HepG2 (cell line): Measurements from ENCODE around the gene PLCD4. TPM values are rescaled to one million over a fixed set of nuclear protein-coding genes. Genes with fewer than 3 reads are reported as not detected.

ENCODE experiments used
- CAMTA2 ChIP-seq: sonication (generic); formaldehyde crosslinking; IDR thresholded peaks from 2 replicates; pipeline ENCODE4 v1.4.0; 2020; ENCODE audit warnings: mild to moderate bottlenecking, missing genetic modification reagents, borderline replicate concordance
- CBFB ChIP-seq: sonication (generic); formaldehyde crosslinking; IDR thresholded peaks from 2 replicates; pipeline ENCODE4 v1.4.0; 2020; ENCODE audit warnings: missing genetic modification reagents
- ETV5 ChIP-seq: IDR thresholded peaks from 2 replicates; pipeline ENCODE4 v1.6.1; 2018; ENCODE audit warnings: missing biosample characterization, missing genetic modification reagents, inconsistent platforms, borderline replicate concordance
- FIP1L1 ChIP-seq: fragments of 200-400 bp; formaldehyde crosslinking; IDR thresholded peaks from 2 replicates; pipeline ENCODE4 v1.6.1; 2018; ENCODE audit warnings: low read depth, mild to moderate bottlenecking, low read length, moderate library complexity, borderline replicate concordance; ENCODE audit not compliant: insufficient read depth
- HNRNPL ChIP-seq: fragments of 200-400 bp; formaldehyde crosslinking; IDR thresholded peaks from 2 replicates; pipeline ENCODE4 v1.6.1; 2017; ENCODE audit warnings: mild to moderate bottlenecking, low read depth, low read length
- MATR3 ChIP-seq: sonication (generic); formaldehyde crosslinking; IDR thresholded peaks from 2 replicates; pipeline ENCODE4 v1.4.0; 2020; ENCODE audit warnings: missing genetic modification reagents
- MED13 ChIP-seq: sonication (generic); formaldehyde crosslinking; IDR thresholded peaks from 2 replicates; pipeline ENCODE4 v1.5.0; 2020; ENCODE audit warnings: missing genetic modification reagents
- NPAS2 ChIP-seq: sonication (generic); formaldehyde crosslinking; IDR thresholded peaks from 2 replicates; pipeline ENCODE4 v1.8.0; 2022; ENCODE audit warnings: mild to moderate bottlenecking, missing genetic modification reagents, borderline replicate concordance
- POGZ ChIP-seq: sonication (generic); formaldehyde crosslinking; IDR thresholded peaks from 2 replicates; pipeline ENCODE4 v1.4.0; 2020; ENCODE audit warnings: mild to moderate bottlenecking, missing genetic modification reagents
- TAF15 ChIP-seq: fragments of 200-400 bp; formaldehyde crosslinking; IDR thresholded peaks from one replicate; pipeline ENCODE4 v1.6.1; 2018; ENCODE audit warnings: mild to moderate bottlenecking, low read depth, low read length; ENCODE audit not compliant: poor library complexity, severe bottlenecking
- TMF1 ChIP-seq: sonication (generic); formaldehyde crosslinking; IDR thresholded peaks from 2 replicates; pipeline ENCODE4 v1.8.1; 2022; ENCODE audit warnings: low read depth, missing genetic modification reagents
- XRCC5 ChIP-seq: fragments of 200-400 bp; formaldehyde crosslinking; optimal IDR thresholded peaks from 2 replicates; pipeline ENCODE3; 2017; ENCODE audit warnings: mild to moderate bottlenecking, low read length
- ZC3H13 ChIP-seq: sonication (generic); formaldehyde crosslinking; IDR thresholded peaks from 2 replicates; pipeline ENCODE4 v1.8.1; 2023; ENCODE audit warnings: mild to moderate bottlenecking, missing genetic modification reagents, moderate library complexity
- ZNF230 ChIP-seq: sonication (generic); formaldehyde crosslinking; IDR thresholded peaks from 2 replicates; pipeline ENCODE4 v1.4.0; 2020; ENCODE audit warnings: mild to moderate bottlenecking, missing genetic modification reagents
- ZNF33B ChIP-seq: sonication (generic); formaldehyde crosslinking; IDR thresholded peaks from 2 replicates; pipeline ENCODE4 v1.5.1; 2020; ENCODE audit warnings: mild to moderate bottlenecking, missing genetic modification reagents
- ZNF343 ChIP-seq: sonication (generic); formaldehyde crosslinking; IDR thresholded peaks from 2 replicates; pipeline ENCODE4 v1.4.0; 2020; ENCODE audit warnings: mild to moderate bottlenecking, missing genetic modification reagents
- ZNF550 ChIP-seq: sonication (generic); formaldehyde crosslinking; IDR thresholded peaks from 2 replicates; pipeline ENCODE4 v1.4.0; 2020; ENCODE audit warnings: mild to moderate bottlenecking, missing genetic modification reagents, borderline replicate concordance
- ZNF562 ChIP-seq: sonication (generic); formaldehyde crosslinking; IDR thresholded peaks from 2 replicates; pipeline ENCODE4 v1.8.0; 2022; ENCODE audit warnings: missing genetic modification reagents, borderline replicate concordance
- ZNF572 ChIP-seq: sonication (generic); formaldehyde crosslinking; IDR thresholded peaks from 2 replicates; pipeline ENCODE4 v1.5.1; 2020; ENCODE audit warnings: mild to moderate bottlenecking, missing genetic modification reagents
- ZNF607 ChIP-seq: sonication (generic); formaldehyde crosslinking; IDR thresholded peaks from 2 replicates; pipeline ENCODE4 v1.5.1; 2020; ENCODE audit warnings: missing genetic modification reagents, mild to moderate bottlenecking, borderline replicate concordance
- ZSCAN30 ChIP-seq: sonication (generic); formaldehyde crosslinking; IDR thresholded peaks from 2 replicates; pipeline ENCODE4 v1.5.0; 2020; ENCODE audit warnings: mild to moderate bottlenecking, missing genetic modification reagents
- polyA plus RNA-seq, 8 experiments: library from polyadenylated mRNA; depleted of rRNA in 3 of 8; stranded (reverse) in 7 of 8; unstranded in 1 of 8; fragments of >200 nt; fragmentation: Illumina TruSeq in 4 of 8; extraction: Trizol in 4 of 8; gene quantifications; 2 replicates each; pipeline versions ENCODE4 v1.2.1 to v1.2.3, GENCODE V29; 2011 to 2016; ENCODE audit warnings: low read depth in 4 of 8, missing spikeins in 1 of 8, mixed read lengths in 1 of 8; ENCODE audit not compliant: insufficient read depth in 1 of 8
- total RNA-seq, 5 experiments: library from RNA; depleted of rRNA; stranded (reverse); fragments of >200 nt; fragmentation: Illumina TruSeq; extraction: Trizol; gene quantifications; 2 replicates each; pipeline ENCODE4 v1.2.3, GENCODE V29; 2016; ENCODE audit warnings: low read depth in 1 of 5
- TF ChIP-seq, protein P1 (sequence below): sonication (generic); formaldehyde crosslinking; conservative IDR thresholded peaks from 2 replicates; pipeline ENCODE4 v1.8.1; 2023; ENCODE audit warnings: missing genetic modification reagents
- TF ChIP-seq, protein P2 (sequence below): sonication (generic); formaldehyde crosslinking; IDR thresholded peaks from 2 replicates; pipeline ENCODE4 v1.5.0; 2020; ENCODE audit warnings: missing genetic modification reagents
- TF ChIP-seq, protein P3 (sequence below): sonication (generic); formaldehyde crosslinking; IDR thresholded peaks from 2 replicates; pipeline ENCODE4 v1.4.0; 2020; ENCODE audit warnings: mild to moderate bottlenecking, missing genetic modification reagents

PLCD4 gene
- total and polyA plus RNA-seq, 2 of the 13 experiments (the other 11 are each of a cell fraction or from before 2014, with no cell fraction given), result 0.26 TPM; not detected in 1

DNA sequence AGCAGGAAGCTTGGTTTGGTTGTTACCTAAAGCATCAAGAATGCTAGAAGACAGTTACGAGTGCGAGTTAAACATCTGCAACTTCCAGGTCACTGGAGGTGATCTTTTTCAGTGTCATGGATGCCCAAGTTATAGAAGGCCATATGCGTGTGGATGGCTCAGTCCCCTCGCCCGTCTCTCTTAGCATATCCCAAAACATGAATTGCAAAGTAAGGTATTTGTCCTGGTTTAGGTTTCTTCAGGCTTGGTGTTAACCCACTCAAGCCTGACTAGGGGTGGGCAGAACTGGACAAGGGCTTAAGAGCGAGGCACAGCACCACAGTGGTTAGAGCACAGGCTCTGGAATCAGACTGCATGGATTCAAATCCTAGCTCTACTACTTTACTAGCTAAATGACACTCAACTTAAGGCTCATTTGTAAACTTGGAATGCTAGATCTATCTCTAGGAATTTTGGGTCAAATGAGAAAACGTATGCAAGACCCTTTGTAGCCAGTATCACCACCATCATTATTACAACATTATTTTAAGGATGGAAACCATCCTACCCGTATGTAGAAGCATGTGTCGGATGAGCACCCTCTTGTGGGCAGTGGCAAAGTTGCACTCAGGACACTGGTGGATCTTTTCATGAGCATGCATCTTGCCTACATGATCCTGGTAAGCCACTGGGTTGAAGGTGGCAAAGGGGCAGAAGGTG lies 40.5 kb downstream of the PLCD4 start (continued):
- TF ChIP-seq NPAS2 (CRISPR knock-in tag), result no peak
- TF ChIP-seq MATR3, result no peak
- TF ChIP-seq ZNF33B (CRISPR knock-in tag), result no peak
- no peak for TF ChIP-seq CBFB
- TF ChIP-seq ZNF230 (CRISPR knock-in tag), result no peak
- TF ChIP-seq FIP1L1, result no peak
- no peak for TF ChIP-seq POGZ
- TF ChIP-seq ZC3H13 (CRISPR knock-in tag), result peak; percentile 66; the same call in 1 of the 2 replicates
- no peak for TF ChIP-seq ETV5 (CRISPR knock-in tag)
- no peak for TF ChIP-seq CAMTA2 (CRISPR knock-in tag)
- TF ChIP-seq XRCC5, result peak; percentile 80
- no peak for TF ChIP-seq ZSCAN30
- TF ChIP-seq, protein P1, sequence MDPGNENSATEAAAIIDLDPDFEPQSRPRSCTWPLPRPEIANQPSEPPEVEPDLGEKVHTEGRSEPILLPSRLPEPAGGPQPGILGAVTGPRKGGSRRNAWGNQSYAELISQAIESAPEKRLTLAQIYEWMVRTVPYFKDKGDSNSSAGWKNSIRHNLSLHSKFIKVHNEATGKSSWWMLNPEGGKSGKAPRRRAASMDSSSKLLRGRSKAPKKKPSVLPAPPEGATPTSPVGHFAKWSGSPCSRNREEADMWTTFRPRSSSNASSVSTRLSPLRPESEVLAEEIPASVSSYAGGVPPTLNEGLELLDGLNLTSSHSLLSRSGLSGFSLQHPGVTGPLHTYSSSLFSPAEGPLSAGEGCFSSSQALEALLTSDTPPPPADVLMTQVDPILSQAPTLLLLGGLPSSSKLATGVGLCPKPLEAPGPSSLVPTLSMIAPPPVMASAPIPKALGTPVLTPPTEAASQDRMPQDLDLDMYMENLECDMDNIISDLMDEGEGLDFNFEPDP (CRISPR knock-in tag), result no peak
- TF ChIP-seq ZNF343 (CRISPR knock-in tag), result no peak
- TF ChIP-seq, protein P2, sequence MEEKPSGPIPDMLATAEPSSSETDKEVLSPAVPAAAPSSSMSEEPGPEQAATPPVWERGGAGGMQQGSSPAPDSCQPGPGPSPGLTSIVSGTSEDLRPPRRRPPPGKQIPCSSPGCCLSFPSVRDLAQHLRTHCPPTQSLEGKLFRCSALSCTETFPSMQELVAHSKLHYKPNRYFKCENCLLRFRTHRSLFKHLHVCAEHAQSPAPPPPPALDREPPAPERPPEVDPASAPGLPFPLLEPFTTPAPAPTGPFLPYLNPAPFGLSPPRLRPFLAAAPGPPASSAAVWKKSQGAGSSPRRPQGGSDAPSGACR (CRISPR knock-in tag), result no peak
- no peak for TF ChIP-seq ZNF550 (CRISPR knock-in tag)
- no peak for TF ChIP-seq TAF15
- no peak for TF ChIP-seq TMF1 (CRISPR knock-in tag)
- TF ChIP-seq ZNF572 (CRISPR knock-in tag), result no peak
- no peak for TF ChIP-seq HNRNPL
- TF ChIP-seq ZNF607 (CRISPR knock-in tag), result no peak
- no peak for TF ChIP-seq MED13
- TF ChIP-seq ZNF562, result no peak
- TF ChIP-seq, protein P3, sequence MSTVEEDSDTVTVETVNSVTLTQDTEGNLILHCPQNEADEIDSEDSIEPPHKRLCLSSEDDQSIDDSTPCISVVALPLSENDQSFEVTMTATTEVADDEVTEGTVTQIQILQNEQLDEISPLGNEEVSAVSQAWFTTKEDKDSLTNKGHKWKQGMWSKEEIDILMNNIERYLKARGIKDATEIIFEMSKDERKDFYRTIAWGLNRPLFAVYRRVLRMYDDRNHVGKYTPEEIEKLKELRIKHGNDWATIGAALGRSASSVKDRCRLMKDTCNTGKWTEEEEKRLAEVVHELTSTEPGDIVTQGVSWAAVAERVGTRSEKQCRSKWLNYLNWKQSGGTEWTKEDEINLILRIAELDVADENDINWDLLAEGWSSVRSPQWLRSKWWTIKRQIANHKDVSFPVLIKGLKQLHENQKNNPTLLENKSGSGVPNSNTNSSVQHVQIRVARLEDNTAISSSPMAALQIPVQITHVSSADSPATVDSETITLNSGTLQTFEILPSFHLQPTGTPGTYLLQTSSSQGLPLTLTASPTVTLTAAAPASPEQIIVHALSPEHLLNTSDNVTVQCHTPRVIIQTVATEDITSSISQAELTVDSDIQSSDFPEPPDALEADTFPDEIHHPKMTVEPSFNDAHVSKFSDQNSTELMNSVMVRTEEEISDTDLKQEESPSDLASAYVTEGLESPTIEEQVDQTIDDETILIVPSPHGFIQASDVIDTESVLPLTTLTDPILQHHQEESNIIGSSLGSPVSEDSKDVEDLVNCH (CRISPR knock-in tag), result no peak
